GM23248 (cell line): Measurements from ENCODE around the gene NDUFA12. TPM values are rescaled to one million over a fixed set of nuclear protein-coding genes. Genes with fewer than 3 reads are reported as not detected.

Experiments
- DNase-seq: peaks from one replicate; pipeline ENCODE4 v3.0.0-alpha.2; 2015
- H2AFZ ChIP-seq: fragments of 200-600 bp; sonication (generic); 2 replicates; pipeline ENCODE4 v1.6.1; 2016; ENCODE audit warnings: antibody characterized with exemption
- H3F3A ChIP-seq: fragments of 200-600 bp; sonication (generic); 2 replicates; pipeline ENCODE4 v1.6.1; 2016; ENCODE audit warnings: mild to moderate bottlenecking, antibody characterized with exemption, mixed run types; ENCODE audit not compliant: insufficient read depth
- H3K27ac ChIP-seq: fragments of 200-600 bp; sonication (generic); 2 replicates; pipeline ENCODE4 v1.5.1; 2016; ENCODE audit warnings: mild to moderate bottlenecking
- H3K27me3 ChIP-seq: fragments of 200-600 bp; sonication (generic); replicated peaks from 2 replicates; pipeline ENCODE4 v1.6.1; 2016; ENCODE audit warnings: mild to moderate bottlenecking; ENCODE audit not compliant: insufficient read depth
- H3K36me3 ChIP-seq: fragments of 200-600 bp; sonication (generic); 2 replicates; pipeline ENCODE4 v1.6.1; 2016; ENCODE audit warnings: low read depth, mild to moderate bottlenecking
- H3K4me1 ChIP-seq: fragments of 200-600 bp; sonication (generic); 2 replicates; pipeline ENCODE4 v1.6.1; 2016; ENCODE audit warnings: mild to moderate bottlenecking; ENCODE audit not compliant: insufficient read depth
- H3K4me2 ChIP-seq: fragments of 200-600 bp; sonication (generic); one replicate; pipeline ENCODE4 v1.6.1; 2016; ENCODE audit warnings: mild to moderate bottlenecking; ENCODE audit not compliant: unreplicated experiment
- H3K4me3 ChIP-seq: fragments of 200-600 bp; sonication (generic); 2 replicates; pipeline ENCODE4 v1.5.1; 2016; ENCODE audit warnings: mild to moderate bottlenecking
- H3K79me2 ChIP-seq: fragments of 200-600 bp; sonication (generic); 2 replicates; pipeline ENCODE4 v1.6.1; 2016; ENCODE audit warnings: mild to moderate bottlenecking; ENCODE audit not compliant: insufficient read depth
- H3K9ac ChIP-seq: fragments of 200-600 bp; sonication (generic); 2 replicates; pipeline ENCODE4 v1.6.1; 2016; ENCODE audit warnings: mild to moderate bottlenecking
- H3K9me2 ChIP-seq: fragments of 200-600 bp; sonication (generic); 2 replicates; pipeline ENCODE4 v1.6.1; 2016; ENCODE audit warnings: mixed run types, mild to moderate bottlenecking, moderate library complexity; ENCODE audit not compliant: insufficient read depth
- H3K9me3 ChIP-seq: fragments of 200-600 bp; sonication (generic); one replicate; pipeline ENCODE4 v1.6.1; 2017; ENCODE audit warnings: low read depth
- H4K20me1 ChIP-seq: fragments of 200-600 bp; sonication (generic); 2 replicates; pipeline ENCODE4 v1.6.0; 2016; ENCODE audit not compliant: insufficient read depth
- EZH2 ChIP-seq: fragments of 200-600 bp; sonication (generic); IDR thresholded peaks from 2 replicates; pipeline ENCODE4 v1.6.1; 2018; ENCODE audit warnings: antibody characterized with exemption, mild to moderate bottlenecking; ENCODE audit not compliant: insufficient read depth, poor library complexity, severe bottlenecking
- EZH2phosphoT487 ChIP-seq: fragments of 200-600 bp; sonication (generic); IDR thresholded peaks from 2 replicates; pipeline ENCODE4 v1.6.1; 2018; ENCODE audit warnings: antibody characterized with exemption, moderate library complexity, mild to moderate bottlenecking, low read depth; ENCODE audit not compliant: insufficient read depth
- WGBS, 2 experiments: methylation state at CpG; one replicate each; pipeline ENCODE4 v1.1.6; 2015 to 2017; ENCODE audit warnings: low lambda C conversion rate in 2 of 2, low coverage in 1 of 2; ENCODE audit errors: missing lambda C conversion rate in 2 of 2; 5-methylcytosine and 5-hydroxymethylcytosine counted together
- in situ Hi-C: fragments of 300-500 bp; cut with MboI; formaldehyde crosslinking; loops from 2 replicates; pipeline ENCODE4 v1.15.0; 2020
- polyA plus RNA-seq: library from polyadenylated mRNA; unstranded; fragments of >200 nt; fragmentation: Nextera tagmentation; extraction: Ambion mirVana; gene quantifications from 2 replicates; pipeline ENCODE4 v1.2.1, GENCODE V29; 2016
- total RNA-seq: library from RNA; depleted of rRNA; stranded (reverse); fragments of >200 nt; shearing (Covaris generic); gene quantifications from 2 replicates; pipeline ENCODE4 v1.2.3, GENCODE V29; 2014; rRNA removed

NDUFA12 gene
- 104 and 122 TPM in 2 replicates for total RNA-seq
- 166 and 169 TPM in 2 replicates for polyA plus RNA-seq

- Histone ChIP-seq H3K27me3 (no peaks in the 10 kb centered on the region), H3K4me1 (no peaks in the 10 kb centered on the region), H2AFZ (peak within 1 kb of the TSS; percentile 94), H3K4me2 (peak within 1 kb of the TSS; percentile 88), H3K9me2 (no peaks in the 10 kb centered on the region), H3K27ac (peak within 1 kb of the TSS; percentile 81), H3K9me3 (no peaks in the 10 kb centered on the region), H3K79me2 (peaks cover 47% of the 10 kb centered on the region), H4K20me1 (no peaks in the 10 kb centered on the region), H3F3A (peaks cover 7% of the 10 kb centered on the region), H3K36me3 (peaks cover 4% of the 10 kb centered on the region; the same call in 1 of the 2 replicates), H3K4me3 (peak within 1 kb of the TSS; percentile 86), H3K9ac (peak within 1 kb of the TSS; percentile 91)
- WGBS, 2 experiments: 2% methylated on average over 28 to 34 of the region's 34 CpGs
- DNase-seq: peak; percentile 99
- no peak for TF ChIP-seq EZH2
- in situ Hi-C loops: no loop called here
Observed at GRCh38 chr12:95003213-95003920, at the start of gene NDUFA12. NDUFA12 (minus strand) TSS chr12:95003697; CDS start chr12:95003680, 17 bp downstream.

- Histone ChIP-seq H3K4me3 (no peak overlapping the region), H2AFZ (no peak overlapping the region), H3F3A (no peaks in the 10 kb centered on the region), H3K4me1 (no peaks in the 10 kb centered on the region), H4K20me1 (no peaks in the 10 kb centered on the region), H3K9me2 (no peaks in the 10 kb centered on the region), H3K79me2 (no peaks in the 10 kb centered on the region), H3K9me3 (no peaks in the 10 kb centered on the region), H3K4me2 (no peak overlapping the region), H3K27ac (no peak overlapping the region), H3K27me3 (no peaks in the 10 kb centered on the region), H3K9ac (no peak overlapping the region), H3K36me3 (peaks cover 5% of the 10 kb centered on the region)
- in situ Hi-C loops: no loop called here
- WGBS, 2 experiments: 77 to 88% methylated on average over 4 of the region's 4 CpGs
- TF ChIP-seq EZH2phosphoT487 (no peak), EZH2 (no peak)
- DNase-seq: peak; percentile 2
Observed at GRCh38 chr12:95051241-95051640, 47.7 kb upstream of the NDUFA12 start.

- Histone ChIP-seq H3K9me3 (no peaks in the 10 kb centered on the region), H3K9ac (no peak overlapping the region), H4K20me1 (no peaks in the 10 kb centered on the region), H3K36me3 (peaks cover 21% of the 10 kb centered on the region; the same call in 1 of the 2 replicates), H3K79me2 (no peaks in the 10 kb centered on the region), H3K9me2 (no peaks in the 10 kb centered on the region), H3K27me3 (no peaks in the 10 kb centered on the region), H3F3A (no peaks in the 10 kb centered on the region), H3K4me1 (no peaks in the 10 kb centered on the region), H3K4me2 (no peak overlapping the region), H3K4me3 (no peak overlapping the region), H2AFZ (no peak overlapping the region), H3K27ac (no peak overlapping the region)
- in situ Hi-C loops: no loop called here
- DNase-seq: no peak
- TF ChIP-seq EZH2 (no peak), EZH2phosphoT487 (no peak)
- 90 to 95% methylated on average over 2 of the region's 2 CpGs for WGBS, 2 experiments
Observed at GRCh38 chr12:95037906-95038305, 34.4 kb upstream of the NDUFA12 start.

- in situ Hi-C loops: no loop called here
- TF ChIP-seq EZH2phosphoT487 (no peak), EZH2 (no peak)
- H3K9me2 ChIP-seq: no peaks in the 10 kb centered on the region
- H3K4me1 ChIP-seq: no peaks in the 10 kb centered on the region
- no peak overlapping the region for H3K27ac ChIP-seq
- H3K9me3 ChIP-seq: no peaks in the 10 kb centered on the region
- 96 to 97% methylated on average over 1 of the region's 1 CpG for WGBS, 2 experiments
- peak; percentile 4 for DNase-seq
- H2AFZ ChIP-seq: no peak overlapping the region
- H4K20me1 ChIP-seq: no peaks in the 10 kb centered on the region
- no peak overlapping the region for H3K9ac ChIP-seq
- H3K4me2 ChIP-seq: no peak overlapping the region
- no peak overlapping the region for H3K4me3 ChIP-seq
- H3F3A ChIP-seq: no peaks in the 10 kb centered on the region
- H3K36me3 ChIP-seq: peaks cover 29% of the 10 kb centered on the region; the same call in 1 of the 2 replicates
- no peaks in the 10 kb centered on the region for H3K27me3 ChIP-seq
- no peaks in the 10 kb centered on the region for H3K79me2 ChIP-seq
Observed at GRCh38 chr12:95034750-95035149, 31.3 kb upstream of the NDUFA12 start.
